ENCODE data around the gene TEK. TPM values are rescaled to one million over a fixed set of nuclear protein-coding genes. Genes with fewer than 3 reads are reported as not detected.
A peak's percentile ranks its signal among the peaks of the same experiment; 100 is the strongest.
"Not testable (repeated sequence)": the region's sequence is repeated elsewhere in the genome, so short reads cannot be mapped to it uniquely, and the experiment has no call there.

Gene TEK
- total RNA-seq, 2 donors from 2014 or later: 19.2 to 29.5 TPM

DNA sequence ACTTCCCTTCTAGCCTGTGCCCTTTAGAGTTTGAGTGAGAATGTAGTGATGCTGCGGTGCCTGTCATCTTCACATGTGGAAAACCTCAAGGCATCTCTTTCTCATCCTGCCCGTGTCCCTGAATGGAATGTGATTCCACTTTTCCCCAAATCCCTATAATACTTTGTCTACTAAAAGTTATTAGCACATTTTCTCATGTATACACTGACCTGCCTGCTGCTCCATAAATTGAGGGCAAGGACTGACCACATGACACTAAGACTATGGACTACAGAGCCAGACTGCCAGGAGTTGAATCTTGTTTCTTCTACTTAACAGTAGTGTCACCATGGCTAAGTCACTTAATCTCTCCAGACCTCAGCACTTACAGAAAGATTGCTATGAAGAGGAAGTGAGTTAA lies 93.0 kb downstream of the TEK start:
- no peak for DNase-seq
- ATAC-seq: no peak
- intact Hi-C loops (cut with DNase I): no loop called here

GRCh38 chr9:27203783-27204182 lies 94.8 kb downstream of the TEK start:
- ATAC-seq: no peak
- no peak for DNase-seq
- intact Hi-C loops (cut with DNase I): no loop called here

DNA sequence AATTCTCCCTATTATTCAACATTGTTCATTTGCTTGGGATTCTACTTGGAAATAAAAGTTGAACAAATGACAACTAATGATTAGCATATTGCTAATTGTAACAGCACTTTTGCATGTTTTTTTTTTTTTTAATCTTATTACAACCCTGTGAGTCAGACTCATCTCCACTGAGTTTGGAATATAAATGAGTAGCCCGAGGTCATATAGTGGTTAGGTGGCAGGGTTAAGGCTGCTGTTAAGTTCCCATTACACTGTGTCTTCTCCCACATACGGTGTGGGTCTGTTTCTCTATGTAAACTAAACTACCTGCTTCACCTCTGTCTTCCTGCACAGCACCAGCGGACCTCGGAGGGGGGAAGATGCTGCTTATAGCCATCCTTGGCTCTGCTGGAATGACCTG lies 95.6 kb downstream of the TEK start:
- intact Hi-C loops (cut with DNase I): no loop called here
- ATAC-seq (no peak), DNase-seq (no peak)

DNA sequence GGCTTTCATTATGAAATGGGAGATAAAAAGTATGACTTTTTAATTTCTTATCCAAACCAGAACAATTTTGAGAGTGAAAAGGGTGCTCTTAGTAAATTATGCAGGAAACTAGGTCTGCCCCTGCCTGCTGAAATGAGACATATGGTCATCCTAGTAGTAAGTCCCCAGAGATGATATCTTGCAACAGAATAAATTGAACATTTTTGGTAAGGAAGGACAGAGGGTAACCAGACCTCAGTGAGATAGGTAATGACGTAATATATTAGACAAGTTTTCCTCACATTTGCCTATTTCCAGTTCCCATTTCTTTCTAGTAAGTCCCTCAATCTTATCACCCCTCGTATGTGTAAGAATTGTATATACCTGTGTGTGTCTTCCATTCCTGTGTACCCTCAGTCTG lies 96.2 kb downstream of the TEK start:
- no peak for ATAC-seq
- intact Hi-C loops (cut with DNase I): no loop called here
- no peak for DNase-seq

GRCh38 chr9:27206041-27206440 lies 97.0 kb downstream of the TEK start:
- ATAC-seq (no peak), DNase-seq (no peak)
- intact Hi-C loops (cut with DNase I): no loop called here

DNA sequence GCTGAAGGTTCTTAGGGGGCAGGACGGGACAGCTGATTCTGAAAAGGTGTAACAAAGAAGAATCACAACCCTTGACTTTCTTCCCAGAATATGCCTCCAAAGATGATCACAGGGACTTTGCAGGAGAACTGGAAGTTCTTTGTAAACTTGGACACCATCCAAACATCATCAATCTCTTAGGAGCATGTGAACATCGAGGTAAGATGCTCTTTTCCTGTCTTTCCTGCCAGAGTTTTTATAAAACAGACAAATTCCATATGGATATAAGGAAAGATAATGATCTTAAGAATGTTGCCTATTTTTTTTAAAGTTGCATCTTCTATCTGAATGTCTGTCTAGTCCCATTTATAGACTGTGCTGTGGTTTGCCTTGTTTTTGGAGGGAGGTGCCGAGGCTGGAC lies 100.0 kb downstream of the TEK start:
- DNase-seq (no peak), ATAC-seq (no peak)
- intact Hi-C loops (cut with DNase I): no loop called here

DNA sequence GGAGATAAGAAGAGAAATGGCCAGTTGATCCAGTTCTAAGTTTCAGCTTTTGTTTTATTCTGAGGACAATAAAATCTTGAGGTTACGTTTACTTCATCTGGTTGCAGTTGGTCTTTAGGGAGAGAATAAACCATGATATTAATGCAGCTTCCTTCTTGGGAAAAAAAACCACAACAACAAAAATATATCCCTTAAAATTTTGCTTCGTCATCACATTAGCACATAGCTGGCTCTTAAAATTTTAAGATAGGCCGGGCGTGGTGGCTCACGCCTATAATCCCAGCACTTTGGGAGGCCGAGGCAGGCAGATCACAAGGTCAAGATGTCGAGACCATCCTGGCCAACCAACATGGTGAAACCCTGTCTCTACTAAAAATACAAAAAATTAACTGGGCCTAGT lies 101.6 kb downstream of the TEK start:
- intact Hi-C loops (cut with DNase I): no loop called here
- ATAC-seq: no peak
- DNase-seq: no peak

DNA sequence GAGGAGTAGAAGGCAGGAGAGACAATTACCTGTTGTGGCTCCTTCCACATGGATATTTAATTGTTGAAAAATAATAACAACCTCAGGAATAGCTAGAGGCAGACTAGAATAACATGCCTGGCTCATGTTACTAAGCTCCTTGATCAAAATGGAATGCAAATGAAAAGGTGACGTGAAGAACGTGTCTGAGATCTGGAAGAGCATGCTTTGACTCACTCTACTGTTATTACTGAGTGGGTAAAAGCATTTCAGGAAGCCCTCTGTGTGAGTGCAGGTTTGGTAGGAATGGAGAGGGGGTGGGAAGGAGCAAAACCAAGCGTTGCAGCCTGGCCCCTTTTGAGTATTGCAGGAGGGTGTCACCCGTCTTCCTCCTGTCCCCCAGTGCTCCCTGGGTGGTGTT lies 103.2 kb downstream of the TEK start:
- ATAC-seq: no peak
- intact Hi-C loops (cut with DNase I): no loop called here

DNA sequence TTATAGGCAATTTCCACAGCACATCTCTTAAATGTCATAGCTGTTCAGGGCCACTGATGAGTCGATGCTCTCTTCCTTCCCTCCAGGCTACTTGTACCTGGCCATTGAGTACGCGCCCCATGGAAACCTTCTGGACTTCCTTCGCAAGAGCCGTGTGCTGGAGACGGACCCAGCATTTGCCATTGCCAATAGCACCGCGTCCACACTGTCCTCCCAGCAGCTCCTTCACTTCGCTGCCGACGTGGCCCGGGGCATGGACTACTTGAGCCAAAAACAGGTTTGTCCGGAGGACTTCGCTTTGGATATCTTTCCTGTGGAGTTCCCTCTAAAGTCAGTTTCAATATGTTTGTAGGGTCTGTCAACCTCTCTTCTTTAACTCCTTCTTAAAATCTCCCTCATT lies 103.6 kb downstream of the TEK start:
- no peak for DNase-seq
- intact Hi-C loops (cut with DNase I): no loop called here

More for the DNA sequence above, 103.2 kb downstream of the TEK start:
- DNase-seq: no peak

GRCh38 chr9:27227192-27227591 lies 118.2 kb downstream of the TEK start:
- no peak for ATAC-seq
- intact Hi-C loops (cut with DNase I): no loop called here

More for the DNA sequence above, 103.6 kb downstream of the TEK start:
- ATAC-seq: no peak

GRCh38 chr9:27239648-27240047 lies 130.6 kb downstream of the TEK start:
- intact Hi-C loops (cut with DNase I); ATAC-seq; DNase-seq: not testable (repeated sequence)

More at GRCh38 chr9:27227192-27227591, 118.2 kb downstream of the TEK start:
- no peak for DNase-seq

GRCh38 chr9:27247756-27248155 lies 138.7 kb downstream of the TEK start:
- intact Hi-C loops (cut with DNase I): no loop called here
- no peak for DNase-seq
- peak; percentile 34 to 52 for ATAC-seq

DNA sequence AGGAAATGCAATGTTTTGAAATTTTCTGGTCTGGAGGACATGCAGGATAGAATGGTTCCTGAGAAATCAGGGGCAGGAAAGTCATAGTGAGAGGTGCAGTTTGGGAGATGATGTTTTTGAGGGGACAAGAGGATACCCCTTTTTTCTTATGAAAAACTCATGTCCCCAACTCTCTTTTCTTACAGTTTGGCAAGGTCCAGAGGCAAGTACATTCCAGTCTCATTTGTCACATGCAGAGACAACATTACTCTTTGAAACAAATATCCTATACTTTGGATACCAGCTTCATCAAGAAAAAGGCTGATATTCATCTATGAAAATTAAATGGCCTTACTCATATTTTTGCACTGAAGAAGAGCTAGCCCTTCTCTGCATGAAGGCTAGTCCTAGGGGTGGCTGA lies 139.7 kb downstream of the TEK start:
- ATAC-seq (no peak), DNase-seq (no peak)
- intact Hi-C loops (cut with DNase I): no loop called here

- intact Hi-C loops (cut with DNase I): no loop called here
- ATAC-seq (no peak), DNase-seq (no peak)
These were observed 149.6 kb downstream of the TEK start for GRCh38 chr9:27258662-27259061.

GRCh38 chr9:27260789-27261516 lies 151.9 kb downstream of the TEK start:
- intact Hi-C loops (cut with DNase I): no loop called here
- DNase-seq: no peak
- ATAC-seq: no peak

DNA sequence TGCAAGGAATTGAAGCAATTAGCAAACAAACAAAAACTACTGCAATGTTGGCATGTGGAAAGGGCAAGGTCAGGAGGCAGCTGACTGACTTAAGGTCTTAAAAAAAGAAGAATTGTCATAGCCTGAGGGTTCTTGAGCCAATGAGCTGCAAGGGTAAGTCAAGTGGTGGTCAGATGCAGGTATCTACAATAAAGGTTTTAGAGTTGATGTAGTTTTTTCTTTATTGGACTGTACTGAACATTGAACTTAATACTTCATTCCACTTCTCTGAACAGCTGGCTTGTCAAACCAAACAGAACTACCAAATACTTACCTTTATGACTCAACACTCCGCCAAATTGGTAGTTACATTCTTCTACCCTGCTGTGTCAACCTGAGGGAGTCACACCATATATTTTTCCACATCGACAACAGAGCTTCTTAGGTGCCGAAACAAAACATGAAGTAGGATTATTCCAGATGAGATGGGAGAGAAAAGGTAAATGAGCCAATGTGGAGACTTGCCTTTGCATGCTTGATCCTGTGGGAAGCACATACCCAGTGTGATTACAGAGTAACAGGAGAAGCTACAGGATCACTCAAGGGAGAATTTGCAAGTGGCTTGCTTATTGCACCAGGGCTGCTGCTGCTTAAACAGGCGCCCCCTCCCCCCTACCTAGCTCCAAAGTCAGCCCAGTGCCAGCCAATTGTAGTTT lies 152.6 kb downstream of the TEK start:
- no peak for ATAC-seq
- DNase-seq: no peak
- intact Hi-C loops (cut with DNase I): no loop called here

DNA sequence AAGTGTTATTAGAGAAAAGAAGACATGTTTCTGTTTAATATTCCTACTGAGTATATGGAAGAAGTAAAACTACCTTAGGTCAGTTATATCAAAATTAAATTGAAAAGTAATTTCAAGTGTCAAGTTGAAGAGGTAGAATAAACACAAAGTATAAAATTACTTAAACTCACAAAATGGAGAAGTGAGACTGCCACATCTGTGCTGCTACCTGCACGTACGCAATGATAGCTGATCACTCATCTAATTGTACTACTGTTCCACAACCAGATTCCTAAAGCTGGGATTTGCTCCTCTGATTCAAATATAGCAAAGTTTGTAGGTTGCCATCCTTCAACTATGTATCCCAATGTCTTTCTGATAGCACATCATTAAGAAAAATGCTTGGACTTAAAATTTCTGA lies 163.1 kb downstream of the TEK start:
- DNase-seq (no peak), ATAC-seq (no peak)
- intact Hi-C loops (cut with DNase I): loop anchor here in 1 of 2 donors (10.0 kb wide), 1 partner anchor 237 kb away; no protein-coding TSS in a partner anchor

DNA sequence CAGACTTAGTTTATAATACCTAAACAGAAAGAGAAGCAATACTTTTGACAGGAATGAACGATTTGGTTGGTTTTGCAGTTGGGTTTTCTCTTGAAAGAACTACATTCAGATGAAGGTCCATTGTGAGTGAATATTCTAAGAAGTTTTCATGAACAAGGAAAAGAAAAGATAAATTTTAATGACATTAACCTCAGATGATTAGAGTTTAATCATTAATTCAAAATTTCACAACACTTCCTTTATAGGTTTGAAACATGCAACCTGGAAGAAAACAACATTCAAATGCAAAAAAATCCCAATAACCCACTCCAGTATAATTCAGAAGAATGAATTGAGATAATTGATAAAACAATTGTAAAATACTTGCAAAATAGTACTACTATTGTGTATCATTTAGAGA lies 164.2 kb downstream of the TEK start:
- intact Hi-C loops (cut with DNase I): loop anchor here in 1 of 2 donors (10.0 kb wide), 1 partner anchor 238 kb away; no protein-coding TSS in a partner anchor
- ATAC-seq (no peak), DNase-seq (no peak)

DNA sequence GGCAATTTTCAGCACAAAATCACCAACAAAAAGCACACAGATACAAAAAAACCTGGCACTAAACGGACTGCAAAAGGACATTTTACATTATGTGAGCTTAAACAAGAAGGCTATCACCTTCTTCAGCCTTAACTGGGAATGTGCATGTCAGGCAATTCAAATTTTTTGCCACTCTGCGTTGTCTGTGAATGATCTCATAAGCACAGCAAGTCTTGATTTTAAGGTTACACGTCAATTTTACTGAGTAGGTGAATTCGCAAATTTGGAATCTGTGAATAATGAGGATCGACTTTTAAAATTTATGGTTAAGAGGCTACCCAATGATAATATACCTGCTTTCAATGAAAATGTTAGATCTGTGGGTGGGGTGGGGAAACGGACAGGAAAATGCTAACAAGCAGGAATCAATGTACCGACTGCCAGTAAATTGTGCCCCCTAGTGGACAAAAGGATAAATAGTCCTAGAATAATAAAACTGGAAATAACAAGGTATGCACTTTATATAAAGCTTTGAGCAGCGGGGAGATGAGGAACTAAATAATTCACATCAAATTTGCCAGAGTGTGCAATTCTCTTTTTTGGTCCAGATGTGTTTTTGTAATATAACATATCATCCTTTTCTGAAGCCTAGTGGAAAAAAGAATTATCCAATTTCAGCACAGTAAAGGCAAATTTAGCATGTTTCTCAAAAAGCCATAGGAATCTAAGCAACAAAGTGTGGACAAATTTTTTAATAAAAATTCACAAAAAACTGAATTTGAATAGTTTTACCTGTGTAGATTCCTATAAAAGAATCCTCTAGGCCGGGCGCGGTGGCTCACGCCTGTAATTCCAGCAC lies 167.4 kb downstream of the TEK start:
- DNase-seq: no peak
- intact Hi-C loops (cut with DNase I): loop anchor here (2.0 to 10.0 kb wide), 2 partner anchors 242 kb away; no protein-coding TSS in a partner anchor
- peak in 1 of 2 donors; percentile 53 for ATAC-seq

DNA sequence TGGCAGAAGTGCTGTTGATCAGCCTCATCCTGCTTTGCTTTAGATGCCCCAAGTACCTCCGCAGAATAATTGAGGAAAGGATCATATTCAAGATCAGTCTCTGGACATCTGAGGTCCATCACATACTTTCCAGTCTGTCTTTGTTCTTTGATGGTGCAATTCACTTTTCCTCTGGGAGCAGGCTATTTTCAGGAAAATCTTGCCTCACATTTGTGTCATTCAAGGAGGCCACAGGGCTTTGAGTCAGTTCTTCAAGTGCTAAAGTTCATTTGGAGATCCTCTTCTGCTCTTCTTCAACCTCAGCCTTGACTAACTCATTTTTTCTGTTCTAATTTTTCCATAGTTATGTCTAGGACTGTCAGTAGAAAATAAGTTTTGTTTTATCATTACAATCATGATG lies 169.3 kb downstream of the TEK start:
- DNase-seq (no peak), ATAC-seq (no peak)
- intact Hi-C loops (cut with DNase I): loop anchor here in 1 of 2 donors (10.0 kb wide), 1 partner anchor 244 kb away; no protein-coding TSS in a partner anchor

Data from left cardiac atrium (tissue), 4 donors.